Measurements from ENCODE around the gene CA10. TPM values are rescaled to one million over a fixed set of nuclear protein-coding genes. Genes with fewer than 3 reads are reported as not detected.

The CA10 gene
- polyA plus RNA-seq, 1 donor (not counting 4 experiments of a cell fraction or from before 2014, with no cell fraction given): 2.9 TPM

- Histone ChIP-seq H2AFZ (ENCODE audit: control insufficient read depth, low read length) (no peak overlapping the region), H3K27ac (ENCODE audit: control insufficient read depth, insufficient read depth, low read length) (no peak overlapping the region), H3K79me2 (ENCODE audit: control insufficient read depth, insufficient read depth, low read length) (no peaks in the 10 kb centered on the region), H4K20me1 (ENCODE audit: control insufficient read depth, extremely low read depth, insufficient read depth, low read length) (no peaks in the 10 kb centered on the region), H3K4me1 (ENCODE audit: control insufficient read depth, extremely low read depth, insufficient read depth, low read length) (peaks cover 2% of the 10 kb centered on the region), H3K9me3 (ENCODE audit: control insufficient read depth, low read depth, low read length) (no peaks in the 10 kb centered on the region), H3K27me3 (ENCODE audit: control insufficient read depth, extremely low read depth, insufficient read depth, low read length) (no peaks in the 10 kb centered on the region), H3K9me1 (ENCODE audit: control insufficient read depth, extremely low read depth, insufficient read depth, low read length) (no peaks in the 10 kb centered on the region), H3K4me2 (ENCODE audit: control insufficient read depth, extremely low read depth, insufficient read depth, low read depth, low read length) (no peak overlapping the region), H3K36me3 (ENCODE audit: control insufficient read depth in 2 of 2, extremely low read depth in 1 of 2, insufficient read depth in 2 of 2, low read length in 2 of 2) (no peaks in the 10 kb centered on the region), H3K9ac (ENCODE audit: control insufficient read depth, extremely low read depth, insufficient read depth, low read length) (no peak overlapping the region), H3K4me3 (ENCODE audit: control insufficient read depth in 2 of 3, extremely low read depth in 1 of 3, insufficient read depth in 2 of 3, low read depth in 1 of 3, low read length in 3 of 3) (no peak overlapping the region)
- TF ChIP-seq, protein P1, sequence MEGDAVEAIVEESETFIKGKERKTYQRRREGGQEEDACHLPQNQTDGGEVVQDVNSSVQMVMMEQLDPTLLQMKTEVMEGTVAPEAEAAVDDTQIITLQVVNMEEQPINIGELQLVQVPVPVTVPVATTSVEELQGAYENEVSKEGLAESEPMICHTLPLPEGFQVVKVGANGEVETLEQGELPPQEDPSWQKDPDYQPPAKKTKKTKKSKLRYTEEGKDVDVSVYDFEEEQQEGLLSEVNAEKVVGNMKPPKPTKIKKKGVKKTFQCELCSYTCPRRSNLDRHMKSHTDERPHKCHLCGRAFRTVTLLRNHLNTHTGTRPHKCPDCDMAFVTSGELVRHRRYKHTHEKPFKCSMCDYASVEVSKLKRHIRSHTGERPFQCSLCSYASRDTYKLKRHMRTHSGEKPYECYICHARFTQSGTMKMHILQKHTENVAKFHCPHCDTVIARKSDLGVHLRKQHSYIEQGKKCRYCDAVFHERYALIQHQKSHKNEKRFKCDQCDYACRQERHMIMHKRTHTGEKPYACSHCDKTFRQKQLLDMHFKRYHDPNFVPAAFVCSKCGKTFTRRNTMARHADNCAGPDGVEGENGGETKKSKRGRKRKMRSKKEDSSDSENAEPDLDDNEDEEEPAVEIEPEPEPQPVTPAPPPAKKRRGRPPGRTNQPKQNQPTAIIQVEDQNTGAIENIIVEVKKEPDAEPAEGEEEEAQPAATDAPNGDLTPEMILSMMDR (optimal IDR thresholded peaks at IDR 0.05 in 1 of 3, IDR thresholded peaks at IDR 0.05 in 1 of 3, conservative IDR thresholded peaks at IDR 0.05 in 1 of 3; ENCODE audit: extremely low read depth in 1 of 3, insufficient read depth in 2 of 3, low read length in 3 of 3): no peak
- TF ChIP-seq EZH2 (IDR thresholded peaks at IDR 0.05; ENCODE audit: low read length): no peak
- FAIRE-seq: no peak
- dilution Hi-C loops (cut with MboI; ENCODE audit: extremely low pct_ligation_motif_present, low sequenced_read_pairs): no loop called here
- no peak for DNase-seq (ENCODE audit: low read depth, low spot score)
Observed at GRCh38 chr17:51613255-51613654, 545.3 kb downstream of the CA10 start.

DNA sequence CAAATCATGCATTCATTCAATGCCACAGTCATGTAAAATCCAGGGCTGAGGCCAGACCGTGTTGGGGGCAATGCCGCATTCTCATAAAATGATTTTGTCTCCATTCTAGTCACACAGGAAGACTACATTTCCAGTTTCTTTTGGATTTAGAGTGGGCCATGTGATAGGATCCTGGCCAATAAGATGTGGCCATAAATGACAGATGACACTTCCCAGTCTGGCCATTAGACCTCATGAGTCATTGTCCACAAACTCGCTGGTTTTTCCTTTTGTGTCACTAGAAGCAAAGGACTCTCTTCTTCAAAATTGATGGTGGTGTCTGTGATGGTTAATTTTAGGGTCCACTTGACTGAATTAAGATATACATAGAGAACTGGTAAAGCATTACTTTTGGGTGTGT, 545.8 kb downstream of the CA10 start:
- no peak overlapping the region for H2AFZ ChIP-seq (ENCODE audit: control insufficient read depth, low read length)
- H3K36me3 ChIP-seq (ENCODE audit: control insufficient read depth in 2 of 2, extremely low read depth in 1 of 2, insufficient read depth in 2 of 2, low read length in 2 of 2): no peaks in the 10 kb centered on the region
- no peaks in the 10 kb centered on the region for H4K20me1 ChIP-seq (ENCODE audit: control insufficient read depth, extremely low read depth, insufficient read depth, low read length)
- H3K79me2 ChIP-seq (ENCODE audit: control insufficient read depth, insufficient read depth, low read length): no peaks in the 10 kb centered on the region
- H3K4me1 ChIP-seq (ENCODE audit: control insufficient read depth, extremely low read depth, insufficient read depth, low read length): peaks cover 2% of the 10 kb centered on the region
- H3K9me1 ChIP-seq (ENCODE audit: control insufficient read depth, extremely low read depth, insufficient read depth, low read length): no peaks in the 10 kb centered on the region
- no peaks in the 10 kb centered on the region for H3K27me3 ChIP-seq (ENCODE audit: control insufficient read depth, extremely low read depth, insufficient read depth, low read length)
- H3K27ac ChIP-seq (ENCODE audit: control insufficient read depth, insufficient read depth, low read length): no peak overlapping the region
- FAIRE-seq (no peak), DNase-seq (ENCODE audit: low read depth, low spot score) (no peak)
- TF ChIP-seq, protein P1 (optimal IDR thresholded peaks at IDR 0.05 in 1 of 3, IDR thresholded peaks at IDR 0.05 in 1 of 3, conservative IDR thresholded peaks at IDR 0.05 in 1 of 3; ENCODE audit: extremely low read depth in 1 of 3, insufficient read depth in 2 of 3, low read length in 3 of 3): no peak
- no peak for TF ChIP-seq EZH2 (IDR thresholded peaks at IDR 0.05; ENCODE audit: low read length)
- no peak overlapping the region for H3K4me2 ChIP-seq (ENCODE audit: control insufficient read depth, extremely low read depth, insufficient read depth, low read depth, low read length)
- H3K9ac ChIP-seq (ENCODE audit: control insufficient read depth, extremely low read depth, insufficient read depth, low read length): no peak overlapping the region
- dilution Hi-C loops (cut with MboI; ENCODE audit: extremely low pct_ligation_motif_present, low sequenced_read_pairs): no loop called here
- no peaks in the 10 kb centered on the region for H3K9me3 ChIP-seq (ENCODE audit: control insufficient read depth, low read depth, low read length)
- H3K4me3 ChIP-seq (ENCODE audit: control insufficient read depth in 2 of 3, extremely low read depth in 1 of 3, insufficient read depth in 2 of 3, low read depth in 1 of 3, low read length in 3 of 3): no peak overlapping the region

All from keratinocyte (primary cell).